Endothelial cell (in vitro differentiated cells): Measurements from ENCODE around the gene SLC26A5. TPM values are rescaled to one million over a fixed set of nuclear protein-coding genes. Genes with fewer than 3 reads are reported as not detected.

Experiments used
- DNase-seq: peaks from one replicate; pipeline ENCODE4 v3.0.0; 2021; ENCODE audit warnings: low spot score
- H3K27ac Mint-ChIP-seq: one replicate; pipeline ENCODE4 v1.8.0; 2021; ENCODE audit warnings: mixed read lengths, inconsistent platforms; ENCODE audit not compliant: unreplicated experiment
- H3K27me3 Mint-ChIP-seq: one replicate; pipeline ENCODE4 v1.8.0; 2021; ENCODE audit warnings: mild to moderate bottlenecking, moderate library complexity, mixed read lengths, inconsistent platforms; ENCODE audit not compliant: unreplicated experiment
- H3K36me3 Mint-ChIP-seq: one replicate; pipeline ENCODE4 v1.8.0; 2021; ENCODE audit warnings: mild to moderate bottlenecking, low read depth, mixed read lengths, inconsistent platforms; ENCODE audit not compliant: unreplicated experiment
- H3K4me1 Mint-ChIP-seq: one replicate; pipeline ENCODE4 v1.8.0; 2021; ENCODE audit warnings: mild to moderate bottlenecking, mixed read lengths, inconsistent platforms; ENCODE audit not compliant: unreplicated experiment
- H3K4me3 Mint-ChIP-seq: one replicate; pipeline ENCODE4 v1.8.0; 2021; ENCODE audit warnings: mild to moderate bottlenecking, mixed read lengths, inconsistent platforms; ENCODE audit not compliant: unreplicated experiment
- H3K9me3 Mint-ChIP-seq: one replicate; pipeline ENCODE4 v1.8.0; 2021; ENCODE audit warnings: mixed read lengths, inconsistent platforms; ENCODE audit not compliant: unreplicated experiment
- CTCF ChIP-seq: fragments of 200-600 bp; sonication (generic); IDR thresholded peaks from one replicate; pipeline ENCODE4 v1.5.0; 2021; ENCODE audit warnings: antibody characterized with exemption; ENCODE audit not compliant: unreplicated experiment
- total RNA-seq: library from RNA; stranded (reverse); fragmentation: NEBNext Ultra II Directional; extraction: Animal tissue kit (Norgen Biotek cat#: 25700); gene quantifications from one replicate; pipeline ENCODE4 v1.2.1, GENCODE V29; 2021; ENCODE audit not compliant: unreplicated experiment

SLC26A5 gene
- total RNA-seq, 1 donor from 2014 or later: 3.0 TPM

- Mint-ChIP-seq H3K9me3 (no peaks in the 10 kb centered on the region), H3K4me3 (peak overlapping the region; percentile 10), H3K36me3 (peaks cover 47% of the 10 kb centered on the region), H3K27ac (no peak overlapping the region), H3K4me1 (peaks cover 27% of the 10 kb centered on the region), H3K27me3 (peaks cover under 1% of the 10 kb centered on the region)
- no peak for DNase-seq
- no peak for TF ChIP-seq CTCF
These were observed 107.1 kb downstream of the SLC26A5 start for GRCh38 chr7:103338864-103339263.

- TF ChIP-seq CTCF: no peak
- Mint-ChIP-seq H3K27me3 (no peaks in the 10 kb centered on the region), H3K4me3 (no peak overlapping the region), H3K9me3 (no peaks in the 10 kb centered on the region), H3K4me1 (peaks cover 17% of the 10 kb centered on the region), H3K27ac (no peak overlapping the region), H3K36me3 (peaks cover 42% of the 10 kb centered on the region)
- no peak for DNase-seq
These were observed 109.2 kb downstream of the SLC26A5 start for GRCh38 chr7:103336761-103337160.

DNA sequence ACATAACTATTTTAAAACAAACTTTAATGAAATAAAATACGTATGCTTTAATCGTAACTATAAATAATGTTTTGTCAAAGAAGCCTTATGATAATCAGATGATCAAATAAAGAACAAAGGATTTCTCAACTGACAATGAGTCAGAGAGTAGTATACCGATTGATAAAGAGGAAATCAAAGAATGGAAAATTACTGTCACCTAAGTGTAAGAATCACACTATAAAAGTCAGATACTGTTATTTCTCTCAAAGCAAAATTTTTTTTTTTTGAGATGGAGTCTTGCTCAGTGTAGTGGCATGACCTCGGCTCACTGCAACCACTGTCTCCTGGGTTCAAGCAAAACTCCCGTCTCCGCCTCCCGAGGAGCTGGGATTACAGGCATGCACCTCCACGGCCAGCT, 120.3 kb downstream of the SLC26A5 start:
- Mint-ChIP-seq H3K9me3 (no peaks in the 10 kb centered on the region), H3K4me3 (peak overlapping the region; percentile 12), H3K4me1 (no peaks in the 10 kb centered on the region), H3K27ac (no peak overlapping the region), H3K27me3 (no peaks in the 10 kb centered on the region), H3K36me3 (peaks cover 7% of the 10 kb centered on the region)
- TF ChIP-seq CTCF: no peak
- no peak for DNase-seq

Other genes with a start within 250 kb of the SLC26A5 start
- 101 TPM for gene PMPCB, start 148.8 kb downstream of the SLC26A5 start, total RNA-seq
- gene DNAJC2, start 101.4 kb downstream of the SLC26A5 start, total RNA-seq: 35.8 TPM
- gene PSMC2, start 98.6 kb downstream of the SLC26A5 start, total RNA-seq: 80.5 TPM